Endothelial cell of umbilical vein (primary cell): Measurements from ENCODE around the gene PKDREJ. TPM values are rescaled to one million over a fixed set of nuclear protein-coding genes. Genes with fewer than 3 reads are reported as not detected.

Source experiments
- BruUV-seq: library from RNA; stranded (reverse); fragments of 400-500 nt; replicated peaks from 2 replicates; lab custom pipeline; 2021; lab: Mats Ljungman, UMichigan
- CTCF ChIA-PET: fragments of 300-600, 350-600 bp; sonication (Branson Sonifier 250); formaldehyde crosslinking; loops from one replicate; lab custom pipeline; 2021; ENCODE audit warnings: antibody characterized with exemption, inconsistent platforms; lab: Charles Lee
- POLR2A ChIA-PET: fragments of 300-600, 350-600 bp; sonication (Branson Sonifier 250); formaldehyde crosslinking; loops from one replicate; lab custom pipeline; 2021; ENCODE audit warnings: antibody characterized with exemption, inconsistent platforms; lab: Charles Lee
- DNase-seq: peaks from one replicate; pipeline ENCODE4 v3.0.0-alpha.2; 2011; ENCODE audit warnings: low read depth, low spot score
- FAIRE-seq: peaks from 2 replicates; lab custom pipeline; 2011; peaks lifted over from hg19 to GRCh38; lab: Jason Lieb, UNC
- H2AFZ ChIP-seq: 2 replicates; pipeline ENCODE4 v1.6.0; 2012; ENCODE audit warnings: low read depth, low read length, control low read depth, inconsistent platforms
- H3K27ac ChIP-seq: 2 replicates; pipeline ENCODE4 v1.5.1; 2011; ENCODE audit warnings: low read depth, mild to moderate bottlenecking, control low read depth, low read length, moderate library complexity; ENCODE audit not compliant: insufficient read depth
- H3K27me3 ChIP-seq, 2 experiments: 2 replicates each; pipeline versions ENCODE4 v1.6.0 to v1.6.1; 2011; ENCODE audit warnings: low read length in 2 of 2, mixed read lengths in 1 of 2; ENCODE audit not compliant: control insufficient read depth in 2 of 2, insufficient read depth in 2 of 2
- H3K36me3 ChIP-seq, 2 experiments: 2 replicates in 1 of 2; 3 replicates in 1 of 2; pipeline ENCODE4 v1.5.1; 2011; ENCODE audit warnings: low read length in 2 of 2, mild to moderate bottlenecking in 1 of 2, moderate library complexity in 1 of 2; ENCODE audit not compliant: control insufficient read depth in 2 of 2, insufficient read depth in 2 of 2; ENCODE audit errors: extremely low read depth in 1 of 2
- H3K4me1 ChIP-seq: 3 replicates; pipeline ENCODE4 v1.5.1; 2011; ENCODE audit warnings: mild to moderate bottlenecking, low read length; ENCODE audit not compliant: control insufficient read depth, insufficient read depth; ENCODE audit errors: extremely low read depth
- H3K4me2 ChIP-seq: 2 replicates; pipeline ENCODE4 v1.6.1; 2011; ENCODE audit warnings: low read length, control low read depth, mixed read lengths; ENCODE audit not compliant: insufficient read depth
- H3K4me3 ChIP-seq, 3 experiments: fragments of 200-600 bp in 1 of 3; sonication (generic), shearing (Covaris generic) in 1 of 3; replicated peaks in 1 of 3; 2 replicates each; pipeline ENCODE4 v1.5.1; 2011 to 2016; ENCODE audit warnings: control low read depth in 3 of 3, low read length in 3 of 3, mild to moderate bottlenecking in 2 of 3, inconsistent platforms in 1 of 3, low read depth in 1 of 3, moderate library complexity in 1 of 3; ENCODE audit not compliant: insufficient read depth in 1 of 3
- H3K79me2 ChIP-seq: 2 replicates; pipeline ENCODE4 v1.6.0; 2012; ENCODE audit warnings: low read length, inconsistent platforms; ENCODE audit not compliant: control insufficient read depth, insufficient read depth
- H3K9ac ChIP-seq: replicated peaks from 2 replicates; pipeline ENCODE3; 2011; ENCODE audit warnings: low read length, control low read depth; ENCODE audit not compliant: insufficient read depth; ENCODE audit errors: extremely low read depth
- H3K9me1 ChIP-seq: replicated peaks from 3 replicates; pipeline ENCODE4 v1.6.0; 2011; ENCODE audit warnings: mild to moderate bottlenecking, low read length; ENCODE audit not compliant: control insufficient read depth, insufficient read depth; ENCODE audit errors: extremely low read depth
- H3K9me3 ChIP-seq: replicated peaks from 2 replicates; pipeline ENCODE4 v1.5.1; 2012; ENCODE audit warnings: low read length, inconsistent platforms; ENCODE audit not compliant: control insufficient read depth, insufficient read depth
- H4K20me1 ChIP-seq: replicated peaks from 2 replicates; pipeline ENCODE3; 2011; ENCODE audit warnings: mild to moderate bottlenecking, low read length; ENCODE audit not compliant: control insufficient read depth, insufficient read depth; ENCODE audit errors: extremely low read depth
- EZH2 ChIP-seq: IDR thresholded peaks from 2 replicates; pipeline ENCODE4 v1.6.1; 2012; ENCODE audit warnings: borderline replicate concordance, low read depth, mild to moderate bottlenecking, moderate library complexity, low read length, inconsistent platforms; ENCODE audit not compliant: severe bottlenecking
- FOS ChIP-seq: IDR thresholded peaks from 2 replicates; pipeline ENCODE4 v1.6.1; 2011; ENCODE audit warnings: mild to moderate bottlenecking, low read length, moderate library complexity, borderline replicate concordance; ENCODE audit not compliant: insufficient read depth
- GATA2 ChIP-seq: IDR thresholded peaks from 2 replicates; pipeline ENCODE4 v1.7.0; 2011; ENCODE audit warnings: low read depth, mild to moderate bottlenecking, moderate library complexity, mixed read lengths, low read length; ENCODE audit not compliant: insufficient read length, insufficient read depth
- JUN ChIP-seq: IDR thresholded peaks from 2 replicates; pipeline ENCODE4 v1.6.1; 2011; ENCODE audit warnings: borderline replicate concordance, low read depth; ENCODE audit not compliant: insufficient read length, insufficient read depth
- MYC ChIP-seq: IDR thresholded peaks from one replicate; pipeline ENCODE4 v1.6.1; 2011; ENCODE audit warnings: mild to moderate bottlenecking, low read depth, low read length
- POLR2A ChIP-seq: IDR thresholded peaks from 2 replicates; pipeline ENCODE4 v1.6.1; 2012; ENCODE audit warnings: low read depth, mild to moderate bottlenecking, control low read depth, low read length
- POLR2AphosphoS5 ChIP-seq: IDR thresholded peaks from 2 replicates; pipeline ENCODE4 v1.6.1; 2012; ENCODE audit warnings: low read depth, mild to moderate bottlenecking, control low read depth, low read length, moderate library complexity; ENCODE audit not compliant: insufficient read depth
- dilution Hi-C: fragments of 300-500 bp; cut with MboI; formaldehyde crosslinking; loops from one replicate; pipeline ENCODE4 v1.15.0; 2019; ENCODE audit warnings: low sequenced_read_pairs; ENCODE audit not compliant: extremely low pct_ligation_motif_present
- intact Hi-C: fragments of 100-400 bp; cut with micrococcal nuclease; formaldehyde crosslinking; loops from one replicate; pipeline ENCODE4 v1.10.0; 2022
- polyA plus RNA-seq, 4 experiments: library from polyadenylated mRNA; depleted of rRNA in 3 of 4; stranded (reverse) in 3 of 4; unstranded in 1 of 4; fragments of >200 nt; gene quantifications; 2 replicates each; pipeline versions ENCODE4 v1.2.1 to v1.2.3, GENCODE V29; 2011 to 2012; ENCODE audit warnings: missing spikeins in 1 of 4
- total RNA-seq: library from RNA; stranded (reverse); gene quantifications from 2 replicates; pipeline ENCODE4 v1.2.3, GENCODE V29; 2021
- TF ChIP-seq, protein P1 (sequence below), 2 donors: IDR thresholded peaks; 1 replicate in 1 of 2; 2 replicates in 1 of 2; pipeline ENCODE4 v1.5.1; 2011; ENCODE audit warnings: low read length in 2 of 2, mild to moderate bottlenecking in 2 of 2, moderate library complexity in 2 of 2, control low read depth in 1 of 2, inconsistent platforms in 1 of 2, low read depth in 1 of 2; ENCODE audit not compliant: insufficient read depth in 1 of 2; ENCODE audit errors: extremely low read depth in 1 of 2
- TF ChIP-seq, protein P2 (sequence below): IDR thresholded peaks from 2 replicates; pipeline ENCODE4 v1.6.1; 2011; ENCODE audit not compliant: insufficient read depth, insufficient read length

The PKDREJ gene
- total and polyA plus RNA-seq, 2 donors (not counting 3 experiments of a cell fraction or from before 2014, with no cell fraction given), result not detected

DNA sequence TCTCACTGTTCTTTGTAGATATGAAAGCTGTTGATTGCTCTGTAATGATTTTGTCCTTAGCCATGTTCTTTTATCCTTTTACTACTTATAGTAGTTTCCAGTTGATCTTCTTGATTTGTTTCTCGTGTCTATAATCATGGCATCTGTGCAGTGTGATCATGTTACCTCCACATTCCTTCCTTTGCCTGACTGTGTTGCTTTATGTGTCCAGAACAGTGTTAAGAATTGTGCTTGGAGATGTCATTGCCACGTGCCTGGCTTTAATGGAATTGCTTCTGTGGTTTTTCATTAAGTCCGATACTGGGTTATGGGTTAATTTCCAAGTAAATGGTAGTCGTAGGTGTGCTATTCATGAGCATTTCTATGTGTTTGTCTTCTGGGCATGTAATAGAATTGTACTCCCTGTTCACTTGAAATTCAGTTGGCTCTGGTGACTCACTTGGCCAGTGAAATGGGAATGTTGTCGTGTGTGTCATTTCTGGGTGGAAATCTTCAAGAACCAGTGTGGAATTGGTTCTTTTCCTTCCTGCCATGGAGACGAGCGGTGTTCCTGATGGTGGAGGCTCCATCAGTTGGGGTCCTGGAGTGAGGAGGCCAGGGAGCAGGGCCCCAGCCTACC, 40.3 kb upstream of the PKDREJ start:
- Histone ChIP-seq H4K20me1 (no peaks in the 10 kb centered on the region), H3K36me3 (peaks cover 0 to 18% of the 10 kb centered on the region in 2 experiments), H3K79me2 (peaks cover 90% of the 10 kb centered on the region), H3K4me1 (peaks cover 18% of the 10 kb centered on the region), H3K9ac (no peak overlapping the region), H3K4me2 (peak overlapping the region; percentile 24), H3K4me3 (no peak overlapping the region), H3K9me3 (no peaks in the 10 kb centered on the region), H3K27me3 (no peaks in the 10 kb centered on the region), H3K27ac (no peak overlapping the region), H2AFZ (peak overlapping the region; percentile 31), H3K9me1 (no peaks in the 10 kb centered on the region)
- CTCF ChIA-PET, result no interaction called here
- no TSS peak for BruUV-seq
- POLR2A ChIA-PET, result no interaction called here
- no peak for DNase-seq
- TF ChIP-seq GATA2 (no peak), POLR2AphosphoS5 (no peak), FOS (peak; percentile 37)
- peak; percentile 55 for FAIRE-seq
- dilution Hi-C loops, result no loop called here
- intact Hi-C loops, result no loop called here

DNA sequence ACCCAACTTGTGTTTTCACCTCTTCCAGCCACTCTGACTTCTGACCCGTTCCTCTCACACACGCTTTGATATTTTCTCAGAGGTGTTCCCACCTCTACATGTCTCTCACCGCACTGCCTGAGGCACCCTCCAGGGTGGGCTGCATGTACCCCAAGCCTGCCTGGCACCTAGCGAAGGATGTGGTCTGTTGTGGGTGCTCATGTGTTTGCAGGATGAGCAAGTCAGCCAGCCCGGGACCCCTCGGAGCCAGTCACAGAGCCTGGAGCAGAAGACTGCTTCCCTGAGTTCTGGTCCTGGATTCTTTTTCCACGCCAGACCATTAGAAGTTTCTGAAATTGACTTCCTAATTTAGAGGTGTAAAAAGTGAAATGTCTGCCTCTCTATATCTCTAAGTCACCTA, 37.3 kb upstream of the PKDREJ start:
- Histone ChIP-seq H3K36me3 (peaks cover 0 to 16% of the 10 kb centered on the region in 2 experiments), H4K20me1 (no peaks in the 10 kb centered on the region), H3K9me3 (no peaks in the 10 kb centered on the region), H2AFZ (no peak overlapping the region), H3K9ac (no peak overlapping the region), H3K4me3 (no peak overlapping the region), H3K9me1 (no peaks in the 10 kb centered on the region), H3K79me2 (peaks cover 79% of the 10 kb centered on the region), H3K4me1 (peaks cover 26% of the 10 kb centered on the region), H3K27me3 (no peaks in the 10 kb centered on the region), H3K27ac (no peak overlapping the region), H3K4me2 (no peak overlapping the region)
- FAIRE-seq (no peak), DNase-seq (no peak)
- intact Hi-C loops (no loop called here), dilution Hi-C loops (no loop called here)
- BruUV-seq, result no TSS peak
- TF ChIP-seq POLR2A (no peak), FOS (no peak), EZH2 (no peak), GATA2 (no peak), POLR2AphosphoS5 (no peak), JUN (no peak), MYC (no peak)
- TF ChIP-seq, protein P1, sequence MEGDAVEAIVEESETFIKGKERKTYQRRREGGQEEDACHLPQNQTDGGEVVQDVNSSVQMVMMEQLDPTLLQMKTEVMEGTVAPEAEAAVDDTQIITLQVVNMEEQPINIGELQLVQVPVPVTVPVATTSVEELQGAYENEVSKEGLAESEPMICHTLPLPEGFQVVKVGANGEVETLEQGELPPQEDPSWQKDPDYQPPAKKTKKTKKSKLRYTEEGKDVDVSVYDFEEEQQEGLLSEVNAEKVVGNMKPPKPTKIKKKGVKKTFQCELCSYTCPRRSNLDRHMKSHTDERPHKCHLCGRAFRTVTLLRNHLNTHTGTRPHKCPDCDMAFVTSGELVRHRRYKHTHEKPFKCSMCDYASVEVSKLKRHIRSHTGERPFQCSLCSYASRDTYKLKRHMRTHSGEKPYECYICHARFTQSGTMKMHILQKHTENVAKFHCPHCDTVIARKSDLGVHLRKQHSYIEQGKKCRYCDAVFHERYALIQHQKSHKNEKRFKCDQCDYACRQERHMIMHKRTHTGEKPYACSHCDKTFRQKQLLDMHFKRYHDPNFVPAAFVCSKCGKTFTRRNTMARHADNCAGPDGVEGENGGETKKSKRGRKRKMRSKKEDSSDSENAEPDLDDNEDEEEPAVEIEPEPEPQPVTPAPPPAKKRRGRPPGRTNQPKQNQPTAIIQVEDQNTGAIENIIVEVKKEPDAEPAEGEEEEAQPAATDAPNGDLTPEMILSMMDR (IDR thresholded peaks at IDR 0.05; ENCODE audit: extremely low read depth in 1 of 2, insufficient read depth in 1 of 2, low read depth in 1 of 2, low read length in 2 of 2), result no peak
- TF ChIP-seq, protein P2, sequence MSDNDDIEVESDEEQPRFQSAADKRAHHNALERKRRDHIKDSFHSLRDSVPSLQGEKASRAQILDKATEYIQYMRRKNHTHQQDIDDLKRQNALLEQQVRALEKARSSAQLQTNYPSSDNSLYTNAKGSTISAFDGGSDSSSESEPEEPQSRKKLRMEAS, result no peak
- ChIA-PET CTCF (no interaction called here), POLR2A (no interaction called here)
